H1 (cell line): ENCODE data around the gene CTAGE1. TPM values are rescaled to one million over a fixed set of nuclear protein-coding genes. Genes with fewer than 3 reads are reported as not detected.

Source experiments
- BCL11A ChIP-seq, 2 experiments: IDR thresholded peaks; one replicate each; pipeline ENCODE4 v1.6.1; 2011; ENCODE audit warnings: low read depth in 2 of 2, low read length in 2 of 2, mild to moderate bottlenecking in 2 of 2
- CBX8 ChIP-seq: fragments of 300-800, 300-1000 bp; sonication (generic); IDR thresholded peaks from 2 replicates; pipeline ENCODE4 v1.7.1; 2016; ENCODE audit warnings: low read depth, low read length, borderline replicate concordance
- CHD7 ChIP-seq: fragments of 300-600 bp; sonication (generic); IDR thresholded peaks from 2 replicates; pipeline ENCODE4 v1.7.1; 2012; ENCODE audit warnings: low read length, moderate library complexity, mild to moderate bottlenecking, inconsistent platforms; ENCODE audit not compliant: insufficient replicate concordance
- EP300 ChIP-seq, 2 experiments: IDR thresholded peaks; 1 replicate in 1 of 2; 2 replicates in 1 of 2; pipeline ENCODE4 v1.6.1; 2011 to 2012; ENCODE audit warnings: low read depth in 2 of 2, low read length in 2 of 2, mild to moderate bottlenecking in 2 of 2, borderline replicate concordance in 1 of 2, inconsistent platforms in 1 of 2, moderate library complexity in 1 of 2
- GABPA ChIP-seq: IDR thresholded peaks from 2 replicates; pipeline ENCODE4 v1.6.1; 2011; ENCODE audit warnings: mild to moderate bottlenecking, low read length, moderate library complexity, borderline replicate concordance; ENCODE audit not compliant: insufficient read depth
- JUN ChIP-seq: IDR thresholded peaks from 2 replicates; pipeline ENCODE4 v1.6.1; 2011; ENCODE audit warnings: low read depth, mild to moderate bottlenecking, improper control_type of control experiment, low read length
- JUND ChIP-seq: IDR thresholded peaks from 2 replicates; pipeline ENCODE4 v1.6.1; 2011; ENCODE audit warnings: mild to moderate bottlenecking, improper control_type of control experiment, low read length
- RAD21 ChIP-seq, 2 experiments: IDR thresholded peaks in 1 of 2; conservative IDR thresholded peaks in 1 of 2; 2 replicates each; pipeline ENCODE4 v1.6.1; 2011; ENCODE audit warnings: low read depth in 2 of 2, low read length in 2 of 2, improper control_type of control experiment in 1 of 2, inconsistent platforms in 1 of 2, mild to moderate bottlenecking in 1 of 2, moderate library complexity in 1 of 2
- RFX5 ChIP-seq: IDR thresholded peaks from 2 replicates; pipeline ENCODE4 v1.6.1; 2011; ENCODE audit warnings: low read depth, low read length, improper control_type of control experiment, borderline replicate concordance
- RNF2 ChIP-seq: fragments of 200-900, 300-1000 bp; sonication (generic); IDR thresholded peaks from 2 replicates; pipeline ENCODE4 v1.7.1; 2016; ENCODE audit warnings: borderline replicate concordance, low read depth, mild to moderate bottlenecking, antibody characterized with exemption, low read length; ENCODE audit not compliant: poor library complexity, severe bottlenecking; ENCODE audit errors: missing control alignments
- SP1 ChIP-seq: IDR thresholded peaks from 2 replicates; pipeline ENCODE4 v1.6.1; 2011; ENCODE audit warnings: low read depth, low read length
- polyA plus RNA-seq, 7 experiments: library from polyadenylated mRNA; depleted of rRNA in 3 of 7; stranded (reverse) in 5 of 7; unstranded in 2 of 7; fragments of >200 nt in 5 of 7; fragments of 200-250 nt in 2 of 7; gene quantifications; 1 replicate in 5 of 7; 2 replicates in 1 of 7; 4 replicates in 1 of 7; pipeline versions ENCODE4 v1.2.1 to v1.2.3, GENCODE V29; 2011 to 2013; ENCODE audit warnings: missing spikeins in 2 of 7, mixed read lengths in 2 of 7
- total RNA-seq: library from RNA; stranded (reverse); fragmentation: NEBNext Ultra II Directional; extraction: Animal tissue kit (Norgen Biotek cat#: 25700); gene quantifications from 2 replicates; pipeline ENCODE4 v1.2.1, GENCODE V29; 2021

Gene CTAGE1
- total and polyA plus RNA-seq, 2 of the 8 experiments (the other 6 are each of a cell fraction or from before 2014, with no cell fraction given) = not detected

GRCh38 chr18:22428672-22429071 is 11.0 kb upstream of the CTAGE1 start (continued):
- TF ChIP-seq CHD7 (no peak), BCL11A (IDR thresholded peaks at IDR 0.05; ENCODE audit: low read depth in 2 of 2, low read length in 2 of 2) (no peak), RAD21 (IDR thresholded peaks at IDR 0.05 in 1 of 2, conservative IDR thresholded peaks at IDR 0.05 in 1 of 2; ENCODE audit: low read depth in 2 of 2, low read length in 2 of 2) (no peak), EP300 (IDR thresholded peaks at IDR 0.05; ENCODE audit: borderline replicate concordance in 1 of 2, low read depth in 2 of 2, low read length in 2 of 2) (no peak), RFX5 (no peak), JUN (no peak), GABPA (no peak), SP1 (no peak), RNF2 (no peak), JUND (no peak), CBX8 (no peak)
